ENCODE measurements around the gene EPHA1.

EPHA1 gene

GRCh38 chr7:143390773-143391317 lies 17.8 kb downstream of the EPHA1 start:
- no peak overlapping the region for H3K9ac ChIP-seq (ENCODE audit: insufficient read length)
- no peak overlapping the region for H3K27ac ChIP-seq
- no peak for DNase-seq (ENCODE audit: low read depth, low spot score)
- H3K9me3 ChIP-seq (ENCODE audit: low read depth, low read length): no peaks in the 10 kb centered on the region
- peaks cover 8% of the 10 kb centered on the region; the same call in 1 of the 2 replicates for H3K36me3 ChIP-seq (ENCODE audit: insufficient read depth, low read length)
- no peak overlapping the region for H3K4me3 ChIP-seq
- TF ChIP-seq EZH2 (IDR thresholded peaks at IDR 0.05): no peak
- TF ChIP-seq FOXP2 (optimal IDR thresholded peaks at IDR 0.05; ENCODE audit: control extremely low read depth, extremely low read length, insufficient read depth): no peak
- TF ChIP-seq POLR2AphosphoS5 (IDR thresholded peaks at IDR 0.05; ENCODE audit: borderline replicate concordance, low read depth, low read length): no peak

- H3K27ac ChIP-seq: no peak overlapping the region
- no peak overlapping the region for H3K4me3 ChIP-seq
- no peak for DNase-seq (ENCODE audit: low read depth, low spot score)
- peaks cover 8% of the 10 kb centered on the region; the same call in 1 of the 2 replicates for H3K36me3 ChIP-seq (ENCODE audit: insufficient read depth, low read length)
- H3K9ac ChIP-seq (ENCODE audit: insufficient read length): no peak overlapping the region
- no peak for TF ChIP-seq EZH2 (IDR thresholded peaks at IDR 0.05)
- no peak for TF ChIP-seq FOXP2 (optimal IDR thresholded peaks at IDR 0.05; ENCODE audit: control extremely low read depth, extremely low read length, insufficient read depth)
- TF ChIP-seq POLR2AphosphoS5 (IDR thresholded peaks at IDR 0.05; ENCODE audit: borderline replicate concordance, low read depth, low read length): no peak
- H3K9me3 ChIP-seq (ENCODE audit: low read depth, low read length): no peaks in the 10 kb centered on the region
Observed at GRCh38 chr7:143390104-143390772, 18.4 kb downstream of the EPHA1 start.

DNA sequence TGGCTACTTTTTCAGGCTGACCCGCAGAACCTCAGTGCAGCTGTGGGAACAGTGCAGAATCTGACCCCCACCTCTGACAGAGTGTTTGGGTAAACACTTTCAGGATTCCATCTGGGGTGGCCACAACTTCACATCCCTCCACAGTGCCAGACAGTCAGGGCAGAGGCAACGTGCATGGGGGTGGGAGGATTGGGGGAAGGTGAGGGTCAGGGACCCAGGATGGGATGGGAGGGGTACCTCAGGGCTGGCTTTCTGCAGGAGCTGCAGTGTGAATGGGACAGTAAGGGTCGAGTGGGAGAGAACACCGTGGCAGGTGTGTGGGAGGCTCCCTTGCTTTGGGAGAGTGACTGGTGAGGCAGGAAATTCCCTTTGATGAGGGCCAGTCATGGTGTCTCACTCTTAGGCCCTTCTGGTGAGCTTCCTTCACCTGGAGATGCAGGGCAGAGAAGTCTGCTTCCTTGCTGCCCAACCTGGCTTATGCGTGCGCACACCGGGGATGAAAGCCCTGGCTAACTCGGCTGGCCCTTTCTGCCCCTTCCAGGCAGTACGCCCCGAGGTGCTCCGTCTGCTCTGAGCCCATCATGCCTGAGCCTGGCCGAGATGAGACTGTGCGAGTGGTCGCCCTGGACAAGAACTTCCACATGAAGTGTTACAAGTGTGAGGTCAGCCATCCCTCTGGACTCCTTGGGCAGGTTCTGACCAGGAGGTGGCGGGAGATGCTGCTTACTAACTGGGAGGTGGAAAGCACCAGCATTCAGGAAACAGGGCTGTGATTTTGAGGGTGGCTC lies 19.1 kb downstream of the EPHA1 start:
- H3K9me3 ChIP-seq (ENCODE audit: low read depth, low read length): no peaks in the 10 kb centered on the region
- no peak overlapping the region for H3K4me3 ChIP-seq
- peaks cover 8% of the 10 kb centered on the region; the same call in 1 of the 2 replicates for H3K36me3 ChIP-seq (ENCODE audit: insufficient read depth, low read length)
- H3K9ac ChIP-seq (ENCODE audit: insufficient read length): no peak overlapping the region
- H3K27ac ChIP-seq: no peak overlapping the region
- no peak for TF ChIP-seq EZH2 (IDR thresholded peaks at IDR 0.05)
- no peak for TF ChIP-seq POLR2AphosphoS5 (IDR thresholded peaks at IDR 0.05; ENCODE audit: borderline replicate concordance, low read depth, low read length)
- no peak for TF ChIP-seq FOXP2 (optimal IDR thresholded peaks at IDR 0.05; ENCODE audit: control extremely low read depth, extremely low read length, insufficient read depth)
- DNase-seq (ENCODE audit: low read depth, low spot score): no peak

GRCh38 chr7:143388491-143389101 lies 20.1 kb downstream of the EPHA1 start:
- H3K27ac ChIP-seq: no peak overlapping the region
- no peaks in the 10 kb centered on the region for H3K9me3 ChIP-seq (ENCODE audit: low read depth, low read length)
- no peak for DNase-seq (ENCODE audit: low read depth, low spot score)
- TF ChIP-seq EZH2 (IDR thresholded peaks at IDR 0.05) (no peak), FOXP2 (optimal IDR thresholded peaks at IDR 0.05; ENCODE audit: control extremely low read depth, extremely low read length, insufficient read depth) (no peak), POLR2AphosphoS5 (IDR thresholded peaks at IDR 0.05; ENCODE audit: borderline replicate concordance, low read depth, low read length) (no peak)
- H3K4me3 ChIP-seq: no peak overlapping the region
- H3K9ac ChIP-seq (ENCODE audit: insufficient read length): no peak overlapping the region
- H3K36me3 ChIP-seq (ENCODE audit: insufficient read depth, low read length): peaks cover 8% of the 10 kb centered on the region; the same call in 1 of the 2 replicates

GRCh38 chr7:143388051-143388450 lies 20.6 kb downstream of the EPHA1 start:
- Histone ChIP-seq H3K9ac (ENCODE audit: insufficient read length) (no peak overlapping the region), H3K27ac (no peak overlapping the region), H3K36me3 (ENCODE audit: insufficient read depth, low read length) (peaks cover 8% of the 10 kb centered on the region; the same call in 1 of the 2 replicates), H3K4me3 (no peak overlapping the region), H3K9me3 (ENCODE audit: low read depth, low read length) (no peaks in the 10 kb centered on the region)
- no peak for TF ChIP-seq EZH2 (IDR thresholded peaks at IDR 0.05)
- no peak for TF ChIP-seq POLR2AphosphoS5 (IDR thresholded peaks at IDR 0.05; ENCODE audit: borderline replicate concordance, low read depth, low read length)
- TF ChIP-seq FOXP2 (optimal IDR thresholded peaks at IDR 0.05; ENCODE audit: control extremely low read depth, extremely low read length, insufficient read depth): no peak
- DNase-seq (ENCODE audit: low read depth, low spot score): no peak

DNA sequence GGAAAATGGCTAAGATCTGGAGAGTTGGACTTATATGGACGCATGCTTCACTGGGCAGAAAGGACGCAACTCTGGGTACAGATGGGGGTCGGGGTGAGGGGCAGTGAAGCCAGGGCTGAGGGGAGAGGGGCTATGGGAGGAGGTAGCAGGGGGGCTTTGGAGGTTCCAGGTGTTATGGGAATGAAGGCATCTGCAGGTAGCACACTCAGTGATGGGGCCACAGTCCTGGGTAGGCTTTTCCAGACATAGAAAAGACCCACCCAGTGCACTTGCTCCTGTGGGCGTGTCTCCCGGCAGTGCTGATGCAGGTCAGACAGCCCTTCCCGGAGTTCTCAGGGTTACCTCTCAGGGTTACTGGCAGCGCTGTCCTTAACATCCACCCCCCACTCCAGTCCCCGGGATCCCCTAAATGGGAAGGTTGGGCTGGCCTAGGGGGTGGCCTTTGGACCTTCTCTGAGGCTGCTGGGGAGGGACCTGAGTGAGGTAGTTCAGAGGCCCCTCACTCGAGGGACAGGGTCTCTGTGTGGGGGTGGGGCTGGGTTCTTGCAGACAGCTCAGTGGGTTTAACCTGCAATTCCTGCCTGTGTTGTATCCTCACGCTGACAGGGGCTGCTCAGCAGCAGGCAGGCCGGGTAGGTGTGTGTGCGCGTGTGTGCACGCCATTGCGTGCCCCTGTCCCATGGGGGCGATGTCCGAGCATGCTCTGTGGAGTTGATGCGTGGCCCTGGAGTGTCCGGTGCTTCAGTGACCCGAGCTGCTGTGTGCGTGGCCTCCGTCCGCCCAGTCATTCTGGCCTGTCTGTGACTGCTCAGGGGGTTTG lies 21.3 kb downstream of the EPHA1 start:
- Histone ChIP-seq H3K36me3 (ENCODE audit: insufficient read depth, low read length) (peaks cover 8% of the 10 kb centered on the region; the same call in 1 of the 2 replicates), H3K9ac (ENCODE audit: insufficient read length) (no peak overlapping the region), H3K27ac (no peak overlapping the region), H3K9me3 (ENCODE audit: low read depth, low read length) (no peaks in the 10 kb centered on the region), H3K4me3 (no peak overlapping the region)
- no peak for DNase-seq (ENCODE audit: low read depth, low spot score)
- TF ChIP-seq EZH2 (IDR thresholded peaks at IDR 0.05): no peak
- no peak for TF ChIP-seq FOXP2 (optimal IDR thresholded peaks at IDR 0.05; ENCODE audit: control extremely low read depth, extremely low read length, insufficient read depth)
- no peak for TF ChIP-seq POLR2AphosphoS5 (IDR thresholded peaks at IDR 0.05; ENCODE audit: borderline replicate concordance, low read depth, low read length)

DNA sequence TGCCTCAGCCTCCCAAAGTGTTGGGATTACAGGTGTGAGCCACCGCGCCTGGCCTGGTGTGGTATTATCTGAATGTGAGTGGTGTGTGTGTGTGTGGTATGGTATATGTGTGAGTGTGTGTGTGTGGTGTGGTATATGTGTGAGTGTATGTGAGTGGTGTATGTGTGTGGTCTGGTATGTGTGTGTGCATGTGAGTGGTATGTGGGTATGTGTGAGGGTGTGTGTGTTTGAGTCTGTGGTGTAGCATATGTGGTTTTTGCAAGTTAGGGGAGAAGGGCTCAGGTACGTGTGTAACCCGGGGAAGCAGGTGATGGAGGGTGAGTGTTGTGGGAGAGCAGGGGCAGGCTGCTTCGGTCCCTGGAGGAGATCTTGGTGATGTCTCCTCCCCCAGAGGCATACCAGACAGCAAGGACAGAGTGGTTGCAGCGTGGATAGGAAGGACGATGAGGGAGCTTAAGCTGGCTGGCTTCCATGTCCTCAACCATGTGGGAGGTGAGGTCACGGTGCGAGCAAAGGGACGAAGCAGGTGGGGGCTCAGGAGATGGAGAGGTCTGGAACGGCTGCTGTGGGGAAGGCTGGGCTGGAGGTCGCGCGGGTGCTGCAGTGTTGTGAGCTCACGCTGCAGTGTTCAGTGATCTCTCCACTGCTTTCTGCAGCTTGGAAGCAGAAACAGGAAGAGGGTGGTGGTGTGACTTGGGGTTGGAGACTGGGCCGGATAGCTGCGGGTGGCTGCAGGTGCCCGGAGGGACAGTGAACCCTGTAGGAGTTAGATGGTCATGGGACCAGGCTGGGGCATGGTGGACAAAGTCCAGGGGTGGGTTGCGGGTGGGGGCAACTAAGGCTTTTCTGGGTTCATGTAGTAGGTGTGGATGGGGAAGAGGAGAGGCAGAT lies 22.5 kb downstream of the EPHA1 start:
- Histone ChIP-seq H3K9me3 (ENCODE audit: low read depth, low read length) (no peaks in the 10 kb centered on the region), H3K27ac (no peak overlapping the region), H3K9ac (ENCODE audit: insufficient read length) (no peak overlapping the region), H3K36me3 (ENCODE audit: insufficient read depth, low read length) (peaks cover 8% of the 10 kb centered on the region; the same call in 1 of the 2 replicates), H3K4me3 (no peak overlapping the region)
- TF ChIP-seq EZH2 (IDR thresholded peaks at IDR 0.05): no peak
- no peak for TF ChIP-seq FOXP2 (optimal IDR thresholded peaks at IDR 0.05; ENCODE audit: control extremely low read depth, extremely low read length, insufficient read depth)
- no peak for TF ChIP-seq POLR2AphosphoS5 (IDR thresholded peaks at IDR 0.05; ENCODE audit: borderline replicate concordance, low read depth, low read length)
- no peak for DNase-seq (ENCODE audit: low read depth, low spot score)
